Kidney (tissue), 14 donors: ENCODE measurements around the gene CCDC12. TPM values are rescaled to one million over a fixed set of nuclear protein-coding genes. Genes with fewer than 3 reads are reported as not detected.

Source experiments
- DNase-seq, 5 donors: peaks; one replicate each; pipeline ENCODE4 v3.0.0-alpha.2; 2013 to 2020
- FAIRE-seq: peaks from 2 replicates; lab custom pipeline; 2012; peaks lifted over from hg19 to GRCh38; lab: Jason Lieb, UNC
- H3K27ac ChIP-seq, 2 donors: one replicate each; pipeline ENCODE4 v1.7.0; 2013; ENCODE audit warnings: low read depth in 2 of 2, low read length in 2 of 2, inconsistent platforms in 1 of 2
- H3K27me3 ChIP-seq: one replicate; pipeline ENCODE4 v1.7.1; 2013; ENCODE audit warnings: low read length, inconsistent platforms; ENCODE audit not compliant: control insufficient read depth, insufficient read depth
- H3K36me3 ChIP-seq, 3 donors: one replicate each; pipeline versions ENCODE4 v1.7.0 to v1.7.1; 2013; ENCODE audit warnings: low read length in 3 of 3, control low read depth in 1 of 3, inconsistent platforms in 1 of 3; ENCODE audit not compliant: insufficient read depth in 3 of 3, control insufficient read depth in 2 of 3
- H3K4me1 ChIP-seq, 3 donors: one replicate each; pipeline versions ENCODE4 v1.7.0 to v1.7.1; 2013; ENCODE audit warnings: low read length in 3 of 3, inconsistent platforms in 1 of 3, low read depth in 1 of 3; ENCODE audit not compliant: control insufficient read depth in 2 of 3, insufficient read depth in 2 of 3
- H3K4me3 ChIP-seq, 3 donors: one replicate each; pipeline versions ENCODE4 v1.7.0 to v1.8.1; 2013; ENCODE audit warnings: low read length in 3 of 3, control low read depth in 1 of 3, inconsistent platforms in 1 of 3
- H3K9ac ChIP-seq, 3 donors: one replicate each; pipeline versions ENCODE4 v1.7.0 to v1.7.1; 2013; ENCODE audit warnings: low read length in 3 of 3, control low read depth in 1 of 3, inconsistent platforms in 1 of 3
- H3K9me3 ChIP-seq, 3 donors: one replicate each; pipeline versions ENCODE4 v1.7.0 to v1.7.1; 2013; ENCODE audit warnings: low read length in 3 of 3, control low read depth in 1 of 3, inconsistent platforms in 1 of 3; ENCODE audit not compliant: control insufficient read depth in 2 of 3, insufficient read depth in 1 of 3
- CTCF ChIP-seq: IDR thresholded peaks from 3 replicates; pipeline ENCODE4 v1.5.1; 2012; ENCODE audit warnings: mild to moderate bottlenecking, moderate library complexity, borderline replicate concordance; ENCODE audit not compliant: insufficient read depth; ENCODE audit errors: extremely low read depth
- intact Hi-C: fragments of 100-400 bp; cut with DNase I; formaldehyde crosslinking; loops from one replicate; pipeline ENCODE4 v1.11.1; 2022
- polyA plus RNA-seq: library from polyadenylated mRNA; stranded (reverse); fragments of 350-450 nt; fragmentation: Illumina TruSeq; extraction: RNeasy Lipid Tissue Mini Kit (QIAGEN cat#74804); gene quantifications from one replicate; pipeline ENCODE4 v1.2.3, GENCODE V29; 2014; ENCODE audit warnings: low read depth, low replicate concordance; ENCODE audit not compliant: insufficient read depth
- total RNA-seq: library from RNA; stranded (reverse); fragmentation: NEBNext Ultra II Directional; extraction: Animal tissue kit (Norgen Biotek cat#: 25700); gene quantifications from one replicate; pipeline ENCODE4 v1.2.1, GENCODE V29; 2021
- donor health status: control.
- donor health status: control.
- donor health status: control.
- donor health status: control.
- donor health status: control.
- donor health status: DM: yes; HTN: yes; CAD: no.
- donor health status: Normal renal cell carcinoma (clear cell type).

Gene CCDC12
- total and polyA plus RNA-seq, 2 donors from 2014 or later, result 59.7 to 85.6 TPM

GRCh38 chr3:46907960-46908293 lies 68.6 kb downstream of the CCDC12 start:
- Histone ChIP-seq H3K9ac (no peak overlapping the region), H3K4me3 (no peak overlapping the region), H3K27me3 (no peaks in the 10 kb centered on the region), H3K36me3 (no peaks in the 10 kb centered on the region), H3K4me1 (peaks cover 0 to 19% (median 8%) of the 10 kb centered on the region in 3 donors), H3K27ac (no peak overlapping the region), H3K9me3 (no peaks in the 10 kb centered on the region)
- intact Hi-C loops, result no loop called here
- DNase-seq, result no peak
- FAIRE-seq, result no peak
- no peak for TF ChIP-seq CTCF

GRCh38 chr3:46907271-46907670 lies 69.3 kb downstream of the CCDC12 start:
- DNase-seq (peak in 2 of 5 donors; percentile 31 to 56), FAIRE-seq (no peak)
- Histone ChIP-seq H3K27me3 (no peaks in the 10 kb centered on the region), H3K9me3 (no peaks in the 10 kb centered on the region), H3K27ac (no peak overlapping the region), H3K4me3 (no peak overlapping the region), H3K36me3 (no peaks in the 10 kb centered on the region), H3K4me1 (peaks cover 0 to 19% (median 8%) of the 10 kb centered on the region in 3 donors), H3K9ac (no peak overlapping the region)
- intact Hi-C loops, result no loop called here
- TF ChIP-seq CTCF, result no peak

- Histone ChIP-seq H3K9ac (no peak overlapping the region), H3K36me3 (peaks cover 0 to 5% (median 0%) of the 10 kb centered on the region in 3 donors), H3K4me1 (peaks cover 0 to 19% (median 8%) of the 10 kb centered on the region in 3 donors), H3K27me3 (no peaks in the 10 kb centered on the region), H3K4me3 (no peak overlapping the region), H3K9me3 (no peaks in the 10 kb centered on the region), H3K27ac (peak overlapping the region in 1 of 2 donors; percentile 13)
- FAIRE-seq, result no peak
- no peak for TF ChIP-seq CTCF
- DNase-seq, result peak in 1 of 5 donors; percentile 42
- intact Hi-C loops, result no loop called here
Observed at GRCh38 chr3:46906471-46907058, 70.0 kb downstream of the CCDC12 start.
